GM12891 (cell line): ENCODE measurements around the gene ZDHHC19.

Experiments used
- POLR2A ChIP-seq: IDR thresholded peaks from 2 replicates; pipeline ENCODE4 v1.6.1; 2011; ENCODE audit warnings: low read depth, low read length, control low read depth
- POLR2AphosphoS5 ChIP-seq: IDR thresholded peaks from 2 replicates; pipeline ENCODE4 v1.6.1; 2011; ENCODE audit warnings: low read depth, low read length, control low read depth
- POU2F2 ChIP-seq: IDR thresholded peaks from 2 replicates; pipeline ENCODE4 v1.6.1; 2011; ENCODE audit warnings: low read depth, mild to moderate bottlenecking, control low read depth, low read length, moderate library complexity
- SPI1 ChIP-seq: IDR thresholded peaks from 2 replicates; pipeline ENCODE4 v1.6.1; 2011; ENCODE audit warnings: low read depth, low read length, control low read depth
- TAF1 ChIP-seq: IDR thresholded peaks from 2 replicates; pipeline ENCODE4 v1.6.1; 2011; ENCODE audit warnings: low read depth, low read length, control low read depth

DNA sequence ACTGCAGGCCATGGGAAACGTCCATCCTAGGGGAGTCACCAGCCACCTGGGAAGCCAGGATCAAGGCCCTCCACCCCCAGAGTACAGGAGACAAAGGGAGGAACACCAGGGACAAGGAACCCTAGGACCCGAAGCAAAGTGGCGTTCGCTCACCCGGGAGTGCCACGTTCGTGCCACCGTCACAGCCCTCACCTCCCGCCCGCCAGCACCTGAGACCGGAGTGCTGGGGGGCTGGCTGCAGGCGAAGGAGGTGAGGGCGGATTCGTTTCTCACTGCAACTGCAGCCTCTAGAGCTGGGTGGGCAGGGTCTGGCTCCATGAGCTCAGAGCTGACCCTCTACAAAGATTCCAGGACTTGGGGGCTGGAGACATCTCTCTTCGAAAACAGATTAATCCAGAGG is 26.3 kb downstream of the ZDHHC19 start:
- no peak for TF ChIP-seq TAF1
- no peak for TF ChIP-seq POLR2A
- no peak for TF ChIP-seq POLR2AphosphoS5
- no peak for TF ChIP-seq POU2F2
- TF ChIP-seq SPI1, result no peak
